ENCODE measurements around the gene VWA5B1. TPM values are rescaled to one million over a fixed set of nuclear protein-coding genes. Genes with fewer than 3 reads are reported as not detected.

VWA5B1 gene
- total and polyA plus RNA-seq, 10 of the 15 experiments (the other 5 are each of a cell fraction or from before 2014, with no cell fraction given) = under 0.01 to 0.05 (median 0.01) TPM; not detected in 7

- H3K9me3 ChIP-seq (replicated peaks; ENCODE audit: control insufficient read depth, insufficient read depth, low read length) = no peaks in the 10 kb centered on the region
- H3K9ac ChIP-seq (ENCODE audit: control insufficient read depth, insufficient read depth, low read length) = no peak overlapping the region
- no peaks in the 10 kb centered on the region for H3K79me2 ChIP-seq (ENCODE audit: control insufficient read depth, insufficient read depth, low read length)
- no peak overlapping the region for H3K27ac ChIP-seq (ENCODE audit: control insufficient read depth, insufficient read depth)
- H4K20me1 ChIP-seq (ENCODE audit: control insufficient read depth, insufficient read depth) = no peaks in the 10 kb centered on the region
- H3K27me3 ChIP-seq (replicated peaks in 1 of 2; ENCODE audit: control insufficient read depth in 2 of 2, insufficient read depth in 2 of 2, low read length in 1 of 2) = peaks cover 0 to 2% of the 10 kb centered on the region in 2 experiments; a peak in 3 of 4 replicates
- H3K4me1 ChIP-seq (ENCODE audit: control insufficient read depth, insufficient read depth, low read length) = no peaks in the 10 kb centered on the region
- no peak overlapping the region for H3K4me2 ChIP-seq (ENCODE audit: control insufficient read depth, insufficient read depth)
- ChIA-PET SMC1A (ENCODE audit: uncharacterized antibody, unreplicated experiment) (no interaction called here), CTCF (no interaction called here), RAD21 (ENCODE audit: unreplicated experiment) (no interaction called here), POLR2A (no interaction called here)
- H3K36me3 ChIP-seq (ENCODE audit: control insufficient read depth in 2 of 2, insufficient read depth in 2 of 2, low read length in 1 of 2) = no peaks in the 10 kb centered on the region
- in situ Hi-C loops (cut with MboI) = no loop called here
- no peak overlapping the region for H2AFZ ChIP-seq (ENCODE audit: control insufficient read depth, low read depth, low read length)
- ATAC-seq (no peak), FAIRE-seq (no peak), DNase-seq (ENCODE audit: low read depth, low spot score) (no peak)
- no TSS peak for BruUV-seq (replicated peaks)
- no peak overlapping the region for H3K4me3 ChIP-seq
- 37% methylated on average over 17 of the region's 17 CpGs for WGBS (ENCODE audit: insufficient coverage, insufficient replicate concordance, low lambda C conversion rate, missing lambda C conversion rate)
- intact Hi-C loops (cut with micrococcal nuclease; ENCODE audit: unreplicated experiment) = loop anchor here (10.0 kb wide), 1 partner anchor 139 kb away; no protein-coding TSS in a partner anchor
- TF ChIP-seq SUPT20H (IDR thresholded peaks at IDR 0.05; ENCODE audit: borderline replicate concordance, control insufficient read depth, low read depth, low read length) (no peak), ZNF207 (IDR thresholded peaks at IDR 0.05; ENCODE audit: borderline replicate concordance) (no peak), LARP7 (IDR thresholded peaks at IDR 0.05) (no peak)
- TF ChIP-seq, protein P1, sequence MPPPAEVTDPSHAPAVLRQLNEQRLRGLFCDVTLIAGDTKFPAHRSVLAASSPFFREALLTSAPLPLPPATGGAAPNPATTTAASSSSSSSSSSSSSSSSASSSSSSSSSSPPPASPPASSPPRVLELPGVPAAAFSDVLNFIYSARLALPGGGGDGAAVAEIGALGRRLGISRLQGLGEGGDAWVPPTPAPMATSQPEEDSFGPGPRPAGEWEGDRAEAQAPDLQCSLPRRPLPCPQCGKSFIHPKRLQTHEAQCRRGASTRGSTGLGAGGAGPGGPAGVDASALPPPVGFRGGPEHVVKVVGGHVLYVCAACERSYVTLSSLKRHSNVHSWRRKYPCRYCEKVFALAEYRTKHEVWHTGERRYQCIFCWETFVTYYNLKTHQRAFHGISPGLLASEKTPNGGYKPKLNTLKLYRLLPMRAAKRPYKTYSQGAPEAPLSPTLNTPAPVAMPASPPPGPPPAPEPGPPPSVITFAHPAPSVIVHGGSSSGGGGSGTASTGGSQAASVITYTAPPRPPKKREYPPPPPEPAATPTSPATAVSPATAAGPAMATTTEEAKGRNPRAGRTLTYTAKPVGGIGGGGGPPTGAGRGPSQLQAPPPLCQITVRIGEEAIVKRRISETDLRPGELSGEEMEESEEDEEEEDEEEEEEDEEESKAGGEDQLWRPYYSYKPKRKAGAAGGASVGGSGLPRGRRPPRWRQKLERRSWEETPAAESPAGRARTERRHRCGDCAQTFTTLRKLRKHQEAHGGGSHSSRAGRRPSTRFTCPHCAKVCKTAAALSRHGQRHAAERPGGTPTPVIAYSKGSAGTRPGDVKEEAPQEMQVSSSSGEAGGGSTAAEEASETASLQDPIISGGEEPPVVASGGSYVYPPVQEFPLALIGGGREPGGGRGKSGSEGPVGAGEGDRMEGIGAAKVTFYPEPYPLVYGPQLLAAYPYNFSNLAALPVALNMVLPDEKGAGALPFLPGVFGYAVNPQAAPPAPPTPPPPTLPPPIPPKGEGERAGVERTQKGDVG (CRISPR knock-in tag; IDR thresholded peaks at IDR 0.05) = no peak
Observed at GRCh38 chr1:20353836-20354235, 63.2 kb downstream of the VWA5B1 start.

- in situ Hi-C loops (cut with MboI) = no loop called here
- no peak for ATAC-seq
- WGBS (ENCODE audit: insufficient coverage, insufficient replicate concordance, low lambda C conversion rate, missing lambda C conversion rate) = 2% methylated on average over 4 of the region's 4 CpGs
- no TSS peak for BruUV-seq (replicated peaks)
- peaks cover 0 to 2% of the 10 kb centered on the region in 2 experiments; a peak in 3 of 4 replicates for H3K27me3 ChIP-seq (replicated peaks in 1 of 2; ENCODE audit: control insufficient read depth in 2 of 2, insufficient read depth in 2 of 2, low read length in 1 of 2)
- ChIA-PET SMC1A (ENCODE audit: uncharacterized antibody, unreplicated experiment) (no interaction called here), RAD21 (ENCODE audit: unreplicated experiment) (no interaction called here), POLR2A (no interaction called here), CTCF (no interaction called here)
- intact Hi-C loops (cut with micrococcal nuclease; ENCODE audit: unreplicated experiment) = loop anchor here (10.0 kb wide), 1 partner anchor 140 kb away; no protein-coding TSS in a partner anchor
- no peak for DNase-seq (ENCODE audit: low read depth, low spot score)
- no peak overlapping the region for H2AFZ ChIP-seq (ENCODE audit: control insufficient read depth, low read depth, low read length)
- no peak overlapping the region for H3K9ac ChIP-seq (ENCODE audit: control insufficient read depth, insufficient read depth, low read length)
- no peaks in the 10 kb centered on the region for H3K9me3 ChIP-seq (replicated peaks; ENCODE audit: control insufficient read depth, insufficient read depth, low read length)
- H3K27ac ChIP-seq (ENCODE audit: control insufficient read depth, insufficient read depth) = no peak overlapping the region
- H3K4me1 ChIP-seq (ENCODE audit: control insufficient read depth, insufficient read depth, low read length) = peaks cover 3% of the 10 kb centered on the region; the same call in 1 of the 2 replicates
- no peaks in the 10 kb centered on the region for H3K79me2 ChIP-seq (ENCODE audit: control insufficient read depth, insufficient read depth, low read length)
- FAIRE-seq = no peak
- no peak overlapping the region for H3K4me2 ChIP-seq (ENCODE audit: control insufficient read depth, insufficient read depth)
- no peaks in the 10 kb centered on the region for H3K36me3 ChIP-seq (ENCODE audit: control insufficient read depth in 2 of 2, insufficient read depth in 2 of 2, low read length in 1 of 2)
- H3K4me3 ChIP-seq = no peak overlapping the region
- H4K20me1 ChIP-seq (ENCODE audit: control insufficient read depth, insufficient read depth) = no peaks in the 10 kb centered on the region
- TF ChIP-seq CHD4 (IDR thresholded peaks at IDR 0.05) (no peak), LARP7 (IDR thresholded peaks at IDR 0.05) (no peak), SRF (IDR thresholded peaks at IDR 0.05; ENCODE audit: low read depth in 2 of 2, low read length in 2 of 2) (no peak), SIN3A (IDR thresholded peaks at IDR 0.05; ENCODE audit: low read depth, low read length) (no peak), HCFC1 (IDR thresholded peaks at IDR 0.05; ENCODE audit: low read length) (no peak), ASH2L (IDR thresholded peaks at IDR 0.05; ENCODE audit: borderline replicate concordance, low read depth) (no peak), BHLHE40 (IDR thresholded peaks at IDR 0.05; ENCODE audit: borderline replicate concordance in 1 of 2, low read depth in 2 of 2, low read length in 1 of 2) (no peak), RB1 (IDR thresholded peaks at IDR 0.05; ENCODE audit: borderline replicate concordance) (no peak), YBX1 (IDR thresholded peaks at IDR 0.05) (no peak), BACH1 (IDR thresholded peaks at IDR 0.05; ENCODE audit: borderline replicate concordance) (no peak)
- TF ChIP-seq, protein P2, sequence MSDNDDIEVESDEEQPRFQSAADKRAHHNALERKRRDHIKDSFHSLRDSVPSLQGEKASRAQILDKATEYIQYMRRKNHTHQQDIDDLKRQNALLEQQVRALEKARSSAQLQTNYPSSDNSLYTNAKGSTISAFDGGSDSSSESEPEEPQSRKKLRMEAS (IDR thresholded peaks at IDR 0.05; ENCODE audit: low read depth, low read length) = no peak
- TF ChIP-seq, protein P3, sequence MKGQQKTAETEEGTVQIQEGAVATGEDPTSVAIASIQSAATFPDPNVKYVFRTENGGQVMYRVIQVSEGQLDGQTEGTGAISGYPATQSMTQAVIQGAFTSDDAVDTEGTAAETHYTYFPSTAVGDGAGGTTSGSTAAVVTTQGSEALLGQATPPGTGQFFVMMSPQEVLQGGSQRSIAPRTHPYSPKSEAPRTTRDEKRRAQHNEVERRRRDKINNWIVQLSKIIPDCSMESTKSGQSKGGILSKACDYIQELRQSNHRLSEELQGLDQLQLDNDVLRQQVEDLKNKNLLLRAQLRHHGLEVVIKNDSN (IDR thresholded peaks at IDR 0.05; ENCODE audit: borderline replicate concordance, extremely low read length, insufficient read depth, low read depth, low read length) = no peak
Observed at GRCh38 chr1:20354610-20355009, 63.9 kb downstream of the VWA5B1 start.
